ENCODE data around the gene TBC1D9B. TPM values are rescaled to one million over a fixed set of nuclear protein-coding genes. Genes with fewer than 3 reads are reported as not detected.

The TBC1D9B gene
- total and polyA plus RNA-seq, 2 of the 13 experiments (the other 11 are each of a cell fraction or from before 2014, with no cell fraction given): 35.0 to 50.0 TPM

GRCh38 chr5:179893958-179894895 is 13.5 kb downstream of the TBC1D9B start (continued):
- peak; percentile 16 for TF ChIP-seq ZNF687 (CRISPR knock-in tag; IDR thresholded peaks at IDR 0.05)
- peak; percentile 24; the same call in 1 of the 2 replicates for TF ChIP-seq TFAP4 (IDR thresholded peaks at IDR 0.05; ENCODE audit: borderline replicate concordance, low read depth)
- peak; percentile 69 for TF ChIP-seq HNF4A (CRISPR knock-in tag; IDR thresholded peaks at IDR 0.05)
- no peak for TF ChIP-seq THAP9 (CRISPR knock-in tag; IDR thresholded peaks at IDR 0.05; ENCODE audit: borderline replicate concordance)
- TF ChIP-seq EZH2 (conservative IDR thresholded peaks at IDR 0.05; ENCODE audit: low read depth, low read length): no peak
- no peak for TF ChIP-seq CTCF (CRISPR knock-in tag; IDR thresholded peaks at IDR 0.05)

Measured in HepG2 (cell line).